GM19452 (cell line): ENCODE measurements around the gene XRN1.
"Not testable (repeated sequence)": the region's sequence is repeated elsewhere in the genome, so short reads cannot be mapped to it uniquely, and the experiment has no call there.

Experiments used
- ATAC-seq: cut with Tn5 transposase; IDR thresholded peaks from one replicate; pipeline ENCODE4 v1.9.1; 2021; ENCODE audit not compliant: unreplicated experiment

Gene XRN1, protein sequence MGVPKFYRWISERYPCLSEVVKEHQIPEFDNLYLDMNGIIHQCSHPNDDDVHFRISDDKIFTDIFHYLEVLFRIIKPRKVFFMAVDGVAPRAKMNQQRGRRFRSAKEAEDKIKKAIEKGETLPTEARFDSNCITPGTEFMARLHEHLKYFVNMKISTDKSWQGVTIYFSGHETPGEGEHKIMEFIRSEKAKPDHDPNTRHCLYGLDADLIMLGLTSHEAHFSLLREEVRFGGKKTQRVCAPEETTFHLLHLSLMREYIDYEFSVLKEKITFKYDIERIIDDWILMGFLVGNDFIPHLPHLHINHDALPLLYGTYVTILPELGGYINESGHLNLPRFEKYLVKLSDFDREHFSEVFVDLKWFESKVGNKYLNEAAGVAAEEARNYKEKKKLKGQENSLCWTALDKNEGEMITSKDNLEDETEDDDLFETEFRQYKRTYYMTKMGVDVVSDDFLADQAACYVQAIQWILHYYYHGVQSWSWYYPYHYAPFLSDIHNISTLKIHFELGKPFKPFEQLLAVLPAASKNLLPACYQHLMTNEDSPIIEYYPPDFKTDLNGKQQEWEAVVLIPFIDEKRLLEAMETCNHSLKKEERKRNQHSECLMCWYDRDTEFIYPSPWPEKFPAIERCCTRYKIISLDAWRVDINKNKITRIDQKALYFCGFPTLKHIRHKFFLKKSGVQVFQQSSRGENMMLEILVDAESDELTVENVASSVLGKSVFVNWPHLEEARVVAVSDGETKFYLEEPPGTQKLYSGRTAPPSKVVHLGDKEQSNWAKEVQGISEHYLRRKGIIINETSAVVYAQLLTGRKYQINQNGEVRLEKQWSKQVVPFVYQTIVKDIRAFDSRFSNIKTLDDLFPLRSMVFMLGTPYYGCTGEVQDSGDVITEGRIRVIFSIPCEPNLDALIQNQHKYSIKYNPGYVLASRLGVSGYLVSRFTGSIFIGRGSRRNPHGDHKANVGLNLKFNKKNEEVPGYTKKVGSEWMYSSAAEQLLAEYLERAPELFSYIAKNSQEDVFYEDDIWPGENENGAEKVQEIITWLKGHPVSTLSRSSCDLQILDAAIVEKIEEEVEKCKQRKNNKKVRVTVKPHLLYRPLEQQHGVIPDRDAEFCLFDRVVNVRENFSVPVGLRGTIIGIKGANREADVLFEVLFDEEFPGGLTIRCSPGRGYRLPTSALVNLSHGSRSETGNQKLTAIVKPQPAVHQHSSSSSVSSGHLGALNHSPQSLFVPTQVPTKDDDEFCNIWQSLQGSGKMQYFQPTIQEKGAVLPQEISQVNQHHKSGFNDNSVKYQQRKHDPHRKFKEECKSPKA (N-terminal part only)

DNA sequence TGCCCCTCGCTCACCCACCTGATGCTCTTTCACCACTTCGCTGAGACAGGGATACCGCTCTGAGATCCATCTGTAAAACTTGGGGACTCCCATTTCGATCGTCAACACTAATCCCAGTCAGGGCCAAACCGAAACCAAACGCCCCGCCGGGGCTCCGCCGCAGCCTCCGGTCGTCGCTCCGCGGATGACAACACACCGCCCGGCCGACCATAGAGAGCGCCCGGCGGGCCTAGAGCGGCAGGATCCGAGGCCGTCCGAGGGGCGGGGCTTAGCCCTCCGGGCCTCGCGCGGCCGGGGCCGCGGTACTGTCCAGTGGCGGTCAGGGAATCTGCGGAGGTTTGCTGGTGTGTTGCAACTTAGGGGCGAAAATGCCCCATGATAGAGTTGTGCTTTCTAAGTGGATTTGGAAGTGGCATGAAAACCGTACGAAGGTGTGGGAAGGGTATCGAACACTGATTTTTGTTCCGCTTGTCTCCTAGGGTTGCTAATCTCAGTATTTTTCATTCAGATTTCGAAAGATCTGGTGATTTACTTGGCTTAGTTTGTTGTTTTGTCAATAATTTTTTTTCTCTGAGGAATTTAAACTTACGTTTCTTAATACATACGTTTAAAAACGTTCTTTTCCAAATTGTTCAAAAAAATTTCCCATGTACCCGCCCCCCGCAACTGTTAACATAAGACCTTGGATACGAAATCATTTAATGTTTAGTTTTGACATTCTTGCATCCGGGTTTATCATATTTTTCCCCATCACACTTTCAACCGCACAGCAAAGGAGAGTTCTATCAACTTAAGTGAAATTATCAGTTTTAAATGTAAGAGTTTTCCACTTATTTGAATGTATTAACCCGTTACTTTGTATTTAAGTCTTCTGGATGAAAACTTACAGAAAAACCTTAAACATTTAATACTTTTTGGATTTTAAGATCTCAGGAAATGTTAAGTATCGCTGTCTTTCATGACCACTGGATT is at the start of gene XRN1:
TSS of gene XRN1 (minus strand) at position 186 of the 972 bp plus-strand sequence. CDS start at position 93, 93 bp downstream.
- peak; percentile 88 for ATAC-seq

DNA sequence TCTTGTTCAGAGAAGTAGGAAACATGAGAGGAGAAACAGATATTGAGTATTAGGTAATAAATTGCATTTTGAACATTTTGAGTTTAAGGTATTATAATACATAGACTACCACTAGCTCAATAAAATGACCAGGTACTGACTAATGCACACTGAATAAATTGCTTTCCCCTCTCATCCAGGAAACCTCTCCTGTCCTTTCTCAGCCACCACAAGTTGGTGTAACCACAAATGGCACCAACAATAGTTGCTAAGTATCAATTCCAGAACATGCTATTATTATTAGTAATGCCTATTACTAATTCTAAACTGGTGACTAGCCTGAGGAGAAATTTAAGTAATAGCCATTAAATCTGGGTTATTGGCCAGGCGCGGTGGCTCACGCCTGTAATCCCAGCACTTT is 47.3 kb upstream of the XRN1 start:
- no peak for ATAC-seq

DNA sequence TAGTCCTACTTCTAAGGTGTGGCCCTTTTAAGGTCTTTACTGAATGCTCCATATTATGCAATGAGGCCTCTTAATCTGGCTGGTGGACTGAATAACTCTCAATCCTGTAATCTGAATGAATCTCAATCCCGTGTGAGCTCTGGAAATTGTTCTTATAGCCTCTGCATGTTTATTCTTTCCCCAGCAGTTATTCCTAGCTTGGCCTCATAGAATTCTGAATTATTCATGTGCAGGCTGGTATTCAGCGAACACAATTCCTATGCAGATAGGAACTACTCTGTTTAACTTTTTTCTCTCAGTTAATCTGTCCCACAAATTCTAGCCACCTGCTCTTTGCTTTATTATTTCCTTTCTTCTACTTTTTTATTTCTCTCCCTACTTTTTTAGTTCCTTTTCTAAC is 44.3 kb upstream of the XRN1 start:
- no peak for ATAC-seq

DNA sequence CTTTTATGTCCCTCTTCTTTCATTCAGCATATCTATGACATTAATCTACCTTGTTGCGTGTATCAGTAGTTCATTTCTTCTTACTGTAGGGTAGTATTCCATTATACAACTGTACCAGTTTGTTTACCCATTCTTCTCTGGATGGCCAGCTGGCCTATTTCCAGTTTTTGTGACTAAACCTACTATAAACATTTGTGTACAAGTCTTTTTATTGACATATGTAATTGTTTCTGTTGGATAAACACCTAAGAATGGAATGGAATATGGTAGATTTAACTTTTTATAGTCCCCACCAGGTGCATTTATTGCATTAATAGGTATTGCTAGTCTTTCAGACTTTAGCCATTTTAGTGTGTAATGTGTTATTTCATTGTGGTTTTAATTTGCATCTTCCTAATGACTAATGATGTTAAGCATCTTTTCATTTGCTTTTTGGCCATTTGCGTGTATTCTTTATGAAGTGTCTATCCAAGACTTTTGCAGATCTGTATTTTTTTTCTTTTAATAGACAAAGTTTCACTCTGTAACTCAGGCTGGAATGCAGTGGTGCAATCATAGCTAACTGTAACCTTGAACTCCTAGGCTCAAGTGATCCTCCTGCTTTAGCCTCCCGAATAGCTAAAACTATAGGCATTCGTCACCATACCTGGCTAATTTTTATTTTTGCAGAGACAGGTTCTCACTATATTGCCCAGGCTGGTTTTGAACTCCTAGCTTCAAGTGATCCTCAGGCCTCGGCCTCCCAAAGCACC is 41.9 kb upstream of the XRN1 start:
- ATAC-seq: no peak

DNA sequence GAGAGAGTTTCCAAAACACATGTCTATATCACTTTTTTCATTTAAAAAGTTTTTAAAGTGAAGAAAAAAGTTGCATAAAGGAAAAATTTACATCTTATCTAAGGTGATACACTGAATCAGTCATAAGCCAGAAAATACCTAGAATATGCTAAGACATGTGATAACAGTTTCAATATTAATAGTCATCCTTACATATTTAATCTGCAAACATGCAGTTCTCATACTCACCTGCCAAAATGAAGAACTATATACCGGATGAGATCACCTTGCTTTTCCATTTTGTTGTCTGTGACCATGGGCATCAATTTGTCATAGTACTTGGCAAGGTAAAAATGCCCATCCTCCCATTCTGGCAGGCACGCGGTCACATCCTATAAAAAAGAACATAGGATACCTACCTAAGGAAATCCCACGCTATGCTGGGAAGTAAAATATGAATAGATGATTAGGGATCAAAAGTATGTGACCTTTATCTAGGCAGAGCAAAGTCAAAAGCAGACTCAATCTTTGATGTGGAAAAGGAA is 37.1 kb upstream of the XRN1 start:
- ATAC-seq: no peak

DNA sequence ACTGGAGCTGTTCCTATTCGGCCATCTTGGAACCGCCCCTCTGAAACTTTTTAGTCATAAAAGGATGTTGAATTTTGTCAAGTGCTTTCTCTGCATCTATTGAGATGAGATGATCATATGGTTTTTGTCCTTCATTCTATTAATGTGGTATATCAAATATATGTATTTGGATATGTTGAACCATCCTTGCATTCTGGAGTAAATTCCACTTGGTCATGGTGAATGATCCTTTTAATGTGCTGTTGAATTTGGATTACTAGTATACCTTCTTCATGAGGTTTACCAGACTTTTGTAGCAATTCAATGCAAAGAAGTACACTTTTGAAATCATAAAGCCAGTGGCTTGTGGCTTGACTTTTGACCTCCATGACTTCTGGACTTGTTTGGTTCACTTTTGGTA is 33.4 kb upstream of the XRN1 start:
- no peak for ATAC-seq

DNA sequence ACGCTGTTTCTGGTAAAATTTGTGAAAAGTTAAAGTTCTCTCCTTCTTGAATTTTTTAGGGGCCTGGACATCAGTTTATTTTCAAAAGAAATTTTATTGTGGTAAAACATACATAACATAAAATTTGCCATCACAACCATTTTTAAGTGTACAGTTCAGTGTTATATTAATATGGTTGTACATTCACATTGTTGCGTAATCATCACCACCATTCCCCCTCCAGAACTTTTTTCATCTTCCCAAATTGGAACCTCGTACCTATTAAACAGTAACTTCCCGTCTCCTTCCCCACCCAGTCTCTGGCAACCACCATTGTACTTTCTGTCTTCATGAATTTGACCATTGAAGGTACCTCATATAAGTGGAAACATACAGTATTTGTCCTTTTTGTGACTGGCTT is 23.0 kb upstream of the XRN1 start:
- no peak for ATAC-seq

DNA sequence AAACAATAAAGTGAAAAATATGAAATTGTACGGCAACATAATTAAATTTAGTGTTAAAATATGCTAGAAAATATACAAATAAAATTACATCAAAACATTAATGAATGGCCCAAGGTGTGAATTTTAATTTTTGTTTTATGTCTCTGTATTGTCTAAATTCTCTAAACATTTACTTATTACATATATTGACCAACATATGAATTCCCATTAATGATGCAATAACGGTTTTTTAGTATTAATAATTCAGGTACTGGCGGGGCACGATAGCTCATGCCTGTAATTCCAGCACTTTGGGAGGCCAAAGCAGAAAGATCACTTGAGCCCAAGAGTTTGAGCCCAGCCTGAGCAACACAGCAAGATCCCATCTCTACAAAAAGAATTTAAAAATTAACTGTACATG is 20.6 kb upstream of the XRN1 start:
- no peak for ATAC-seq

DNA sequence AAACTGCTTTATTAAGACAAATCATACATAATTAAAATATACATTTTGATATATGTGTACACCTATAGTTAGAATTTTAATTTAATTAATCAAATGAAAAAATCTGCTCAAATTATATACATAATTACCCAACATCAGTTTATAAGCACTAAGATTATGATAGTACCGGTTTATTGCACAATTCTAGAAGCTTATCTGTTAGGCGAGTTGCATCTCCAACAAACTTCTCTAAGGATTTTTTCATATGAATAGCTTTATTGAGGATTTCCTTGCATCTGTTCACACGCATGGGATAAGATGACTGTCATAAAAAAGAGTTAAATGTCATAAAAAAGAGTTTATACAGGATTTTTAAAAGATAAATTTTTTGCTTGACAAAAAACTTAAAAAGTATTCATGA is 19.9 kb upstream of the XRN1 start:
- ATAC-seq: no peak

DNA sequence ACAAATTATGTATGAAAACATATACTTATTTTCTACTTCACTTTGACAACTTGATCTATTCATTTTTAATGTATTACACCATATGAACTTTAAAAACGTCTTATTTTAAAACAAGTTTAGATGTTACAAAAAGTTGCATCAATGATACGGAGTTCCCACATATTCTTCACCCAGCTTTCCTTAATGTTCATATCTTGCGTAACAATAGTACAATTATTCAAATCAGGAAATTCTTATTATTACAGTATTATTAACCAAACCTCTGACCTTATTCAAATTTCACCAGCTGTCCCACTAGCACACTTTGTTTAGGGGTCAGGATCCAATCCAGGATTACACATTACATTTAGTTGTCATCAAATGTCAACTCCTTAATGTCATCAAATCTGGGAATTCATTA is 12.9 kb upstream of the XRN1 start:
- no peak for ATAC-seq

DNA sequence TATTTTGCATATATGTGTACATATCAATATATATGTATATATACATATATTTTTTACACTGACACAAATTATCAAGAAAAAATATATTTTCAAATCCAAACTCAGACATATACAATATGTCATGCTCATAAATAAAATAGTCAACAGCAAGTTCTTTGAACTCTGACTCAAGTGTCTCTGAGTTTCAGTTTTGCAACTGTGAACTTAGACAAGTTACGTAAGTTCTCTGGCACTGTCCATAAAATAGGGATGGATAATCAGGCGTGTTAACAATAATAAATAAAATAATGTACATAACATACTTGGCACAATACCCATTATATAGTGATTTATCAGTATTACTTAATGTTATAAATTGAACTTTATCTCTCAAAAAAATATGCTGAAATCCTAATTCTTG is 12.1 kb upstream of the XRN1 start:
- no peak for ATAC-seq

DNA sequence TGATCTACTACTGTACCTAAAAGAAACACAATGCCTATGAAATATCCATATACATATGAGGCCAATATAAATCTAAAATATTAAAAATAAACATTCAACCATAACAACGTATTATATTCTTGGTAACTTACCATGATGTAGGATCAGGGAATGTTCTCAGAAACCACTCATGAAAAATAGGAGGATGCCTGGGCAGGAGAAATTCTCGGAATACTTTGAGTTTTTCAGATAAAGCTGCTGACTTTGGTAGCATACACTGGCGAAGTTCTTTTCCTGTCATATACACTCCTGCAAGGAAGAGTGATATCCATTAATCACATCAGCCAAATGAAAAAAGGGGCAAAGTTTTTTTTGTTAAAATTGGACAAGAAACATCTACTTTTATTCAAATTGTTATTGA is 11.3 kb upstream of the XRN1 start:
- ATAC-seq: no peak

DNA sequence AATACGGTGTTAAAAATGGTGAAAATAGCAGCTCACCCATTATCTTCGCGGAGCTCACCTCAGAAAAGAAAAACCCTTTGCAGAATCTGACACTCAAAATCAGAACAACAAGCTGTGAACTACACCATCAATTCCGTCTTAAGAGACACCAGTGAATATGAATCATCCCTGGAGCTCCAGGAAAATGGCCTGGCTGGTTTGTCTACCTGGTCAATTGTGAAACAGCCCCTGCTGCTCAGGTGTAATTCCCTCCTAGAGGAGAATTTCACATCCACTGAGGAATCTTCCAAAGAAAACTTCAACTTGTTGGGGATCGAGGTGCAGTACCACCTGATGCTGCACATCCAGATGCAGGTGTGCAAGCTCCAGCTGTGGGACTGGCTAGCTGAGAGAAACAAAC is 3.0 kb upstream of the XRN1 start:
- ATAC-seq: no peak

DNA sequence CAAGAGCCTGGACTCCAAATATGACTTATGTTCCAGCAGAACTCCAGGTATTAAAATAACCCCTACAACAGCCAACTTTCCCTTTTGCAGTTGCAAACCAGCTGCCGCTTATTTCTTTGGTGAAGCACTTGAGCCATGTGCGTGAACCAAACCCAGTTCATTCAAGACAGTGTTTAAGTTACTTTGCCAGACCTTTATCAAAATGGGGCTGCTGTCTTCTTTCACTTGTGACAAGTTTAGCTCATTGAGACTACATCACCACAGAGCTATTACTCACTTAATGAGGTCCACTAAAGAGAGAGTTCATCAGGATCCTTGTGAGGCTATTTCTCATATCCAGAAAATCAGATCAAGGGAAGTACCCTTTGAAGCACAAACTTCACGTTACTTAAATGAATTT is 2.4 kb upstream of the XRN1 start:
- ATAC-seq: no peak

DNA sequence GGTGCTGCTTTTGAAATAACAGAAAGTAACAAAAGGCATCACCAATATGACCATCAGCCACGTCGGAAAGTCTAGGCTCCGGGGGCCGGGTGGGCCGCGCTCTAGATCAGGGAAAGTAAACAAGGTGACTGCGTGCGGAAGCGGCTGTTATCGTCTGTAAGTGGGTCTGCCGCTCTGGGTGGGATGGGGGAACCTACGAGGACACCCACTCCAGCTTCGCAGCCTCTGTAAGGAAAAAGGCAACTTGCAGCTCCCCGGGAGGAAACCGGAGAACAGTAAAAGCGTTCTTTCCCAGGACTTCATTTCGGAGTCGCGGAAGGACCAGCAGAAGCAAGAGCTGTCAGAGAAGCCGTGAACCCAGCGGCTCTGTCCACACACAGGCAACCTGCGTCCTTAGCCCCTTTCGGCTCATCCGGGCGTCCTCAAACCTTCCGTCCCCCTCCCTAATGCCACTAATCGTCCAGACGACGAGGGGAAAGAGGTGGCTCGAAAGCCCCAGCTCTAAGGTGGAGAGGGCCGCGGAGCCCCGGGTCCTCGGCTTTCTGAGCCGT is 461 bp downstream of the XRN1 start:
- peak; percentile 22 for ATAC-seq

DNA sequence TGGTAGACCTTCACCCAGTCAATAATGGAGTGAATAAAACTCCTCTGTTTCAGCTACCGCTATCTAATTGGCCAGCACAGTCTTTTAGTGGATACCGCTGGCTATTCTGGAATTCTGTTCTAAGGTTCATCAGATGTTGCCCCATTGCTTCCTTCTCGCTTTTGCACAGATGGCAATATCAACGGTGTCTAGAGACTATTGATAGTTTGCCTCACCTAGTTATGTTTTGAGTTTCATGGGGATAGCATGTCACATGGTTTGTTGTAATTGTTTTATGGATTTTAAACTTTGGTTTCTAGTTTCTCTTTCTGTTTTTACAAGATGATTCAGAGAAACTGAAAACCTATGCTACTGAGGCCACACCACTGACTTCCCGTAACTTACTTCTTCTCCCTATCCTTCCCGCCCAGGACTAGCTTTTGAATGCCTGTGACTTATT is 2.0 kb downstream of the XRN1 start:
- peak; percentile 50 for ATAC-seq

DNA sequence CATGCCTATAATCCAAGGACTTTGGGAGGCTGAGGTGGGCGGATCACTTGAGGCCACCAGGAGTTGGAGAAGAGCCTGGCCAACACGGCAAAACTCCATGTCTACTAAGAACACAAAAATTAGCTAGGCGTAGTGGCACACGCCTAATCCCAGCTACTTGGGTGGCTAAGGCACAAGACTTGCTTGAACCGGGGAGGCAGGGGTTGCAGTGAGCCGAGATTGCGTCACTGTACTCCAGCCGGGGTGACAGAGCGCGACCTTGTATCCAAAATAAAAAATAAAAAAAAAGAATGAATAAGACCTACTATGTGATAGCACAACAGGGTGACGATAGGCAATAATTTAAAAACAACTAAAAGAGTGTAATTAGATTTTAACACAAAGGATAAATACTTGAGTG is 3.5 kb downstream of the XRN1 start:
- ATAC-seq: no peak

DNA sequence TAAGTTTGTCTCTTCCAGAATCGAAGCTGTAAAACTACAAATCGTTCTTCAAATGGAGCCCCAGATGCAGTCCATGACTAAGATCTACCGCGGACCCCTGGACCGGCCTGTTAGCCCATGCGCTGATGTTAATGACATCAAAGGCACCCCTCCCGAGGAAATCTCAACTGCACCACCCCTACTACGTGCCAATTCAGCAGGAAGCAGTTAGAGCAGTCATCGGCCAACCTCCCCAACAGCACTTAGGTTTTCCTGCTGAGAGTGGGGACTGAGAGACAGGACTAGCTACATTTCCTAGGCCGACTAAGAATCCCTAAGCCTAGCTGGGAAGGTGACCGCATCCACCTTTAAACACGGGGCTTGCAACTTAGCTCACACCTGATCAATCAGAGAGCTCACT is 4.8 kb downstream of the XRN1 start:
- ATAC-seq: not testable (repeated sequence)
